Body of pancreas (tissue), 4 donors: ENCODE results near the gene ATE1.

ENCODE experiments used
- POLR2A ChIP-seq, 3 donors: fragments of 450-650 bp; IDR thresholded peaks; one replicate each; pipeline ENCODE4 v1.6.1; 2016; ENCODE audit warnings: antibody characterized with exemption in 3 of 3, mild to moderate bottlenecking in 2 of 3
- TF ChIP-seq, protein P1 (sequence below), 7 experiments: fragments of 450-650 bp in 4 of 7; fragments of 200-600 bp in 3 of 7; sonication (generic) in 3 of 7; IDR thresholded peaks; one replicate each; pipeline ENCODE4 v1.5.1; 2016 to 2019; ENCODE audit warnings: antibody characterized with exemption in 7 of 7

DNA sequence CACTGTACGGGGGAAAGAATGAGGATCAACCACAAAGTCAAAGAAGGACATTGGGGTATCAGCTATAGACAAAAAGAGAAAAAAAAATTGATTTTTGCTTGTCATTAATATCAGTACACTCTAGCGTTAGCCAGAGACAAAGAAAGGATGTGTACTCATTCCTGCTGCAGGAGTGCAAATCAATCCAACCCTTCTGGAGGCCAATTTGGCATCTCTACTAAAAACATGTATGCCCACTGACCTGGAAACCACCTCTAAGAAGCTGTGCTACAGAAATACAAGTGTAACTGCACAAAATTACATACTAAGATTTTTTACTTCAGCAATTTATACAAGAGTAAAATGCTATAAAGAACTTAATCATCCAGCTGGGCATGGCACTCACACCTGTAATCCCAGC, 33.6 kb upstream of the ATE1 start:
- TF ChIP-seq, protein P1, sequence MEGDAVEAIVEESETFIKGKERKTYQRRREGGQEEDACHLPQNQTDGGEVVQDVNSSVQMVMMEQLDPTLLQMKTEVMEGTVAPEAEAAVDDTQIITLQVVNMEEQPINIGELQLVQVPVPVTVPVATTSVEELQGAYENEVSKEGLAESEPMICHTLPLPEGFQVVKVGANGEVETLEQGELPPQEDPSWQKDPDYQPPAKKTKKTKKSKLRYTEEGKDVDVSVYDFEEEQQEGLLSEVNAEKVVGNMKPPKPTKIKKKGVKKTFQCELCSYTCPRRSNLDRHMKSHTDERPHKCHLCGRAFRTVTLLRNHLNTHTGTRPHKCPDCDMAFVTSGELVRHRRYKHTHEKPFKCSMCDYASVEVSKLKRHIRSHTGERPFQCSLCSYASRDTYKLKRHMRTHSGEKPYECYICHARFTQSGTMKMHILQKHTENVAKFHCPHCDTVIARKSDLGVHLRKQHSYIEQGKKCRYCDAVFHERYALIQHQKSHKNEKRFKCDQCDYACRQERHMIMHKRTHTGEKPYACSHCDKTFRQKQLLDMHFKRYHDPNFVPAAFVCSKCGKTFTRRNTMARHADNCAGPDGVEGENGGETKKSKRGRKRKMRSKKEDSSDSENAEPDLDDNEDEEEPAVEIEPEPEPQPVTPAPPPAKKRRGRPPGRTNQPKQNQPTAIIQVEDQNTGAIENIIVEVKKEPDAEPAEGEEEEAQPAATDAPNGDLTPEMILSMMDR (IDR thresholded peaks at IDR 0.05), result no peak
- no peak for TF ChIP-seq POLR2A (IDR thresholded peaks at IDR 0.05)
